NT2/D1 (cell line): ENCODE results near the gene SPHKAP.

Experiments used
- DNase-seq: peaks from one replicate; pipeline ENCODE4 v3.0.0-alpha.2; 2011; ENCODE audit warnings: low read depth, low spot score
- H3K27me3 ChIP-seq: 2 replicates; pipeline ENCODE4 v1.6.0; 2011; ENCODE audit warnings: mild to moderate bottlenecking; ENCODE audit not compliant: insufficient read length, insufficient read depth
- H3K36me3 ChIP-seq: 2 replicates; pipeline ENCODE4 v1.6.1; 2011; ENCODE audit warnings: mild to moderate bottlenecking, low read length, mixed read lengths; ENCODE audit not compliant: insufficient read depth, insufficient read length
- H3K4me1 ChIP-seq: 2 replicates; pipeline ENCODE4 v1.5.1; 2011; ENCODE audit not compliant: insufficient read depth, insufficient read length
- H3K4me3 ChIP-seq: 2 replicates; pipeline ENCODE4 v1.5.1; 2011; ENCODE audit warnings: low read depth; ENCODE audit not compliant: insufficient read length
- H3K9ac ChIP-seq: 2 replicates; pipeline ENCODE4 v1.6.0; 2011; ENCODE audit warnings: low read depth; ENCODE audit not compliant: insufficient read length
- H3K9me3 ChIP-seq: 2 replicates; pipeline ENCODE4 v1.5.1; 2011; ENCODE audit warnings: mild to moderate bottlenecking, low read length; ENCODE audit not compliant: insufficient read depth
- SUZ12 ChIP-seq: IDR thresholded peaks from 2 replicates; pipeline ENCODE4 v1.6.1; 2011; ENCODE audit not compliant: insufficient read length, insufficient read depth; ENCODE audit errors: extremely low read depth
- YY1 ChIP-seq: IDR thresholded peaks from 2 replicates; pipeline ENCODE4 v1.6.1; 2011; ENCODE audit not compliant: insufficient read length, insufficient read depth
- ZNF274 ChIP-seq: IDR thresholded peaks from 2 replicates; pipeline ENCODE4 v1.6.1; 2011; ENCODE audit warnings: mild to moderate bottlenecking, low read depth, low read length

SPHKAP gene

DNA sequence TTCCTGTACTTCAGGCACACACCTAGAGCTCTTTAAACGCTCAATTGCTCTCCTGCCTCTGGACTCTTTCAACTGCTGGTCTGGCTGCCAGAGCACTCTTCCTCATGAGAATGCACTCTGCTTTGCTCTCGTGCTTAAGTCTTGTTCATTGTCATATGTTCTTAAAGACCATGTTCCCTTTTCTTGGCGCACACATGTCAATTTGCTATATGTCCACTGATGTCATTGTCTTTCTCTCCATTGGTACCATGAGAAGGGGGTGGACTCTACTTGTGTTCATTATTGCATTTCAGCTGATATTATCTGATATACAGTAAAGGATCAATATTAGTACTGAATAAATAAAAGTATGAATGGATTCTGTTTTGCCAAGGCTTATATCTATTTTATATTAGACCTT lies 16.8 kb downstream of the SPHKAP start:
- Histone ChIP-seq H3K27me3 (no peaks in the 10 kb centered on the region), H3K9me3 (no peaks in the 10 kb centered on the region), H3K9ac (no peak overlapping the region), H3K4me3 (no peak overlapping the region), H3K4me1 (no peaks in the 10 kb centered on the region), H3K36me3 (no peaks in the 10 kb centered on the region)
- TF ChIP-seq SUZ12 (no peak), YY1 (no peak), ZNF274 (no peak)
- no peak for DNase-seq

DNA sequence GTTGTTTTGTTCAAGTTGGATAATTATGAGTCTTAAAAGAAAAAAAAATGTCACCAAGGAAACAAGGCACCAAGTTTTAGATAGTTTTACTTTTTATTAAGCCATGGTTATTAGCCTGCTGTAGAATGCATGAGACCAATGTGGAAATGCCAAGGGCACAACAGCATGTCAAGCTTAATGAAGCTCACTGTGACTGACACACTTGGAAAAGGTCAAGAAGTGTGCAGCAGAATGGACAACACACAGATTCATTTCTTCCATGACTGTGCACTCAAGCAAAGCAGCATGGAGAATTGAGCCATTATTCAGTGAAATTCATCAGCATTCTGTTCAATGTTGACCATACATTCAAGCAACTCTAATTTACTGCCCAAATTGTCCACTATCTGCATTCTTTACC lies 23.6 kb downstream of the SPHKAP start:
- no peaks in the 10 kb centered on the region for H3K4me1 ChIP-seq

DNA sequence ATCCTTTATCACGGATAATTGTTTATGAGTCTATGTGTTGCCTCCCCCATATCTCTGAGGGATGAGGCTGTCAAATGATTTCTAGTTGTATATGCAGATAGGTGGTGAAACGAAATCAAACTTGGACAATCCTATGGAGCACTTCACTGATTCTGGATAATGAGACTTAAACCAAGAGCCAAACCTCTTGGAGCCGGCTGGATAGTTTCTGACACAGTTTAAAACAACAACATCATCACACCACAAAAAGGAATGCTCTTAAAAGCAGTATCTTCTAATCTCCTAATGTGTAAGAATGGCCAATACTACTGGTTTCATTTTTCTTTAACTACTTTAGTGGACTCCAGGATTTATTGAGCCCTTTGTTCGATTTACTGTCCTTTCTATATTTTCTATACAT lies 36.5 kb downstream of the SPHKAP start:
- H3K36me3 ChIP-seq: no peaks in the 10 kb centered on the region
- H3K27me3 ChIP-seq: no peaks in the 10 kb centered on the region
- H3K9me3 ChIP-seq: no peaks in the 10 kb centered on the region
- DNase-seq: no peak
- no peak overlapping the region for H3K9ac ChIP-seq
- H3K4me1 ChIP-seq: no peaks in the 10 kb centered on the region
- TF ChIP-seq SUZ12 (no peak), ZNF274 (no peak), YY1 (no peak)
- no peak overlapping the region for H3K4me3 ChIP-seq

More for the DNA sequence above, 23.6 kb downstream of the SPHKAP start:
- H3K4me3 ChIP-seq: no peak overlapping the region
- H3K9ac ChIP-seq: no peak overlapping the region
- TF ChIP-seq YY1: no peak
- no peak for TF ChIP-seq ZNF274
- TF ChIP-seq SUZ12: no peak
- DNase-seq: no peak
- H3K9me3 ChIP-seq: no peaks in the 10 kb centered on the region
- H3K36me3 ChIP-seq: no peaks in the 10 kb centered on the region
- H3K27me3 ChIP-seq: no peaks in the 10 kb centered on the region

DNA sequence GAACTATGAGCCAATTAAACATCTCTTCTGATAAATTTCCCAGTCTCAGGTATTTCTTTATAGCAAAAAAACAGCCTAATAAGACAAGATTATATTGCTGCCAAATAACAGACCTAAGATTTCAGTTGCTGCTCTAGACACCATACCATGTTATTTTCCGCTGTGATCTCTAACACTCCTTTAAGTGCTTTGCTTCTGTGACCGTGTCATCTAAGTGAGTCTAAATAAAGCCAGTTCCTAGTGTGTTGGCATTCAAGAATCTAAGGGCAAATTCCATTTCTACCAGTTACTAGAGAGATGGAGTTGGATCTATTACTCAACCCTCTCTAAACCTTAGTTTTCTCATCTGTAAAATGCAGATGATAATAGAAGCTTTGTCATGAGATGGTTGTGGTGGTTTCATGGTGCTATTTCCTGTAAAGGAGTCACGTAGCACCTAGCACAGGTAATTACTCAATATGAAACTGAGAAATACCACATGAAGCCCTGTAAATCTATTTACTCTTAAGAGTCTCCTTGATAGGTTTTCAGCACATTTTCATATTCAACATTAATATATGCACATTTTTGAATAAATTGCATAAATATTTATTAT lies 40.5 kb downstream of the SPHKAP start:
- no peaks in the 10 kb centered on the region for H3K4me1 ChIP-seq
- no peak overlapping the region for H3K4me3 ChIP-seq
- DNase-seq: no peak
- no peaks in the 10 kb centered on the region for H3K36me3 ChIP-seq
- H3K9ac ChIP-seq: no peak overlapping the region
- no peak for TF ChIP-seq SUZ12
- no peak for TF ChIP-seq YY1
- TF ChIP-seq ZNF274: no peak
- H3K9me3 ChIP-seq: no peaks in the 10 kb centered on the region
- H3K27me3 ChIP-seq: no peaks in the 10 kb centered on the region

DNA sequence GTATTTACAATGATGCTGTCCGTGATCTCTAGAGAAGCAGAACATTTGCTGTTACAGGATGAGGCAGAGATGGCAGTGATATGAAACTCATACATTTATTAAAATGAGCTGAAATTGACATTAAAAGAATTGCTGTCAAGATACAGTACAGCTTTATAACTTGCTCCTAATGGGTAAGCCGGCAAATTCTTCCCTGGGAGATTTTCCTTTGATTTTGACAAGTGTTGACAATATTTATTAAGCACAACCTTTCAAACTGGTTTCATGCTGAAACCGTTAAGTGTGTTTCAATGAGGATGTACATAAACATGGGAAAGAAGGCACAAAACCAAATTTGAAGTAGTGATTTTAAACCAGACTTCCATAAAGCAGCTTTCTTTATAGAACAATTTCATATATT lies 45.5 kb downstream of the SPHKAP start:
- no peak overlapping the region for H3K9ac ChIP-seq
- DNase-seq: no peak
- H3K9me3 ChIP-seq: no peaks in the 10 kb centered on the region
- no peaks in the 10 kb centered on the region for H3K4me1 ChIP-seq
- H3K36me3 ChIP-seq: no peaks in the 10 kb centered on the region
- TF ChIP-seq SUZ12: no peak
- no peak for TF ChIP-seq YY1
- TF ChIP-seq ZNF274: no peak
- no peak overlapping the region for H3K4me3 ChIP-seq
- H3K27me3 ChIP-seq: no peaks in the 10 kb centered on the region

DNA sequence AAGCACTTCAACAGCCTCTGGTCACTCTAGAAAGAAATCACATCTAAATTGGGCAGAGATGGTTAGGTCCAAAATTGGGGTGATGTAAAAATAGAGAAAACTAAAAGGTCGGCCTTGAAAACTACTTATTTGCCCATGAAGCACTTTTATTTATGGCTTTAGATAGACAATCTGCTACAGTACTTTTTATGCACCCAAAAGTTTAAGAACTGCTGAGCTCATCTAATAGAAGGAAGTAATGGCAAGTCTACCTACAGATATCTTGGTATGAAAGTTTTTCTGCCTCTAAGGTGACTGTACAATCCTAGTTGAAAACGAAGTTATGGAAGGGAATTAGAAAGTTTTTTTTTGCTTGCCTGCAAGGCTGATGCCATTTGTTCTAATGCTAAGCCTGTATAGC lies 46.2 kb downstream of the SPHKAP start:
- Histone ChIP-seq H3K4me3 (no peak overlapping the region), H3K9me3 (no peaks in the 10 kb centered on the region), H3K27me3 (no peaks in the 10 kb centered on the region), H3K36me3 (no peaks in the 10 kb centered on the region), H3K9ac (no peak overlapping the region), H3K4me1 (no peaks in the 10 kb centered on the region)
- no peak for TF ChIP-seq ZNF274
- TF ChIP-seq SUZ12: no peak
- TF ChIP-seq YY1: no peak
- no peak for DNase-seq

DNA sequence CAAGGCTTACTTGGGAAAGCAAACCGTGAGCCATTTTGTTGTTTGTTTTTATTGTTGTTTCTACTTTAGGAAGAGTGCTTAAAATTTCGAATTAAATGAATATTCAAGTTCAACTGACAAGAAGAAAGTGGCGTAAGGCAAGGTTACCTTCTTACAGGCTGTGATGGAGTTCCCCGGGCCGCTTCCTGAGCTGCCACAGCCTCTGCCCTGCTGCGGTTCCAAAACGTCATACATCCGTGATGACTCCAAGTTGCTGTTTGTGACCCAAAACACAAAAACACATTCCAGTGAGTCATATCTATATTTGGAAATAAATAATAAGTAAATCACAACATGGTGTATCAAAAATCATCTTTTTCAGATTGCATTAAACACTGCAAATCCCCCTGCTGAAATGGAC lies 49.7 kb downstream of the SPHKAP start:
- no peaks in the 10 kb centered on the region for H3K27me3 ChIP-seq
- H3K36me3 ChIP-seq: no peaks in the 10 kb centered on the region
- DNase-seq: no peak
- H3K9ac ChIP-seq: no peak overlapping the region
- TF ChIP-seq YY1 (no peak), SUZ12 (no peak), ZNF274 (no peak)
- no peaks in the 10 kb centered on the region for H3K9me3 ChIP-seq
- no peak overlapping the region for H3K4me3 ChIP-seq
- no peaks in the 10 kb centered on the region for H3K4me1 ChIP-seq
